CD4-positive, alpha-beta T cell treated with Interleukin-15 for 1 hour (primary cell): ENCODE data around the gene PRKCH.
A peak's percentile ranks its signal among the peaks of the same experiment; 100 is the strongest.

Experiments used
- DNase-seq: peaks from one replicate; pipeline ENCODE4 v3.0.0-alpha.2; 2020

The PRKCH gene

GRCh38 chr14:61498303-61498702 lies 176.9 kb downstream of the PRKCH start:
- no peak for DNase-seq

DNA sequence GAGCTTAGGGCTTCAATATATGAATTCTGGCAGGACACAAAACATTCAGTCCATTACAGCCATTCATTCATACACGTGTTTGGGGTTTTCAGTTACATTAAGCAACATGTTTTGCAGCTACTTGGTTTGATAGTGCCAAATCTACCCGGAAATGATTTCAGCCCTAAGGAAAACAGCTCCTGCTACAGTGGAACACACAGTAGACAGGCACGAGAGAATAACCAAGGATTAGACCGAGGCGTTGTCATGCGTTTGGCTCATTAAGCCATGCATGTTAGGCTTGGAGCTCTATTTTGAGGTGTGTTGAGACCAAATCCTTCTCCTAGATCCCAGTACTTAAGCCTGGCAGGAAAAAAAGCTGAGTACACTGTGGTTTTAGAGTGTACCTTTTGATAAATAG lies 177.4 kb downstream of the PRKCH start:
- no peak for DNase-seq

GRCh38 chr14:61499991-61500390 lies 178.6 kb downstream of the PRKCH start:
- no peak for DNase-seq

DNA sequence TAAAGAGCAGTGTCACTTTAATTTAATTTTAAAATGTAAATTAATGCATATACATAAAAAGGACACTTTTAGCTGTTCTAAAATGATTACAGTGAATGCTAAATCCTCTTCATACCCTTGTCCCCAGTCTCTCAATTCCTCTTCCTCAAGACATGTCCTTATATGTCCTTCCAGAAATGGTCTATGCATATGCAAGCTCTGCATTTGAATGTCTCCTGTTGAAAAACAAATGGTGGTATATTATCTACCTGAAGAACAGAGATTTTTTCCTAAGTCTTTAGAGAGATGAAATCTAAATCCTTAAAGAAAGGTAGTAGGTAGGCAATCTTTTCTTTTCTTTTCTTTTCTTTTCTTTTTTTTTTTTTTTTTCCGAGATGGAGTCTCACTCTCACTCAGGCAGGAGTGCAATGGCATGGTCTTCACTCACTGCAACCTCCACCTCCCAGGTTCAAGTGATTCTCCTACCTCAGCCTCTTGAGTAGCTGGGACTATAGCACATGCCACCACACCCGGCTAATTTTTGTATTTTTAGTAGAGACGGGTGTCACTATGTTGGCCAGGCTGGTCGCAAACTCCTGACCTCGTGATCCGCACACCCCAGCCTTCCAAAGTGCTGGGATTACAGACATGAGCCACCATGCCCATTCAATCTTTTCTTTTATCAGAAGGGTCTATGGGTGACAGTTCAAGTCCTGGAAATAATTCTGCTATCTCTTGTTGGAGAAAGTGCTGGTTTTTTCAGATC lies 180.5 kb downstream of the PRKCH start:
- no peak for DNase-seq

GRCh38 chr14:61502459-61503093 lies 181.2 kb downstream of the PRKCH start:
- no peak for DNase-seq

DNA sequence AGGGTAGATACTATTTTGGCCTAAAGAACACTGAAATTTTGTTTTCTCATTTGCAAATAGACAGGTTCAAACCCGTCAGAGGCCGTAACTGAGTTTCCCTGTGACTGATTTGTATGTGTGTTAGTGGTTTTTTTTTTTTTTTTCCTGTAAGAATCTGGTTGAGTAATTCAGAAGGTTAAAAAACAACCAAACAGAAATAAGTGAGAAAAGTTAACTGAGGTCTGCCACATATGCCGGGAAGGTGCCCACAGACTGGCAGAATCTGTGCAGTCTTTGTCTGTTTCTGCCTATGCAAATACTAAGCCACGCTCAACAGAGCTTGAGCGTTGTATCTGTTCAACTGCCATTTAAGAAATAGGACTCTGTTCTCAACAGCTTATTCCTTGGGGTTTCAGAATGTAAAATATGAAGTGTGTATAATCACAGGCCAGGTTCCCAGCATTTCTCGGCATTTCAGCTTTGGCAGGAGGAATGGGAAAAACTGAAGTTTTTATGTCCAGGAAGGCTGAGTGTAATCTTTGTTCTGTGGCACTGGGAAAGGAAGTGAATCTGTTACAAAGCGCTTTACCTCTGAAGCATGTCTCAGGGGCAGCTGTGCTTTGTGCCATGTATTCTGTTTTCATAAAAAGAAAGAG lies 181.9 kb downstream of the PRKCH start:
- DNase-seq, result peak; percentile 73

DNA sequence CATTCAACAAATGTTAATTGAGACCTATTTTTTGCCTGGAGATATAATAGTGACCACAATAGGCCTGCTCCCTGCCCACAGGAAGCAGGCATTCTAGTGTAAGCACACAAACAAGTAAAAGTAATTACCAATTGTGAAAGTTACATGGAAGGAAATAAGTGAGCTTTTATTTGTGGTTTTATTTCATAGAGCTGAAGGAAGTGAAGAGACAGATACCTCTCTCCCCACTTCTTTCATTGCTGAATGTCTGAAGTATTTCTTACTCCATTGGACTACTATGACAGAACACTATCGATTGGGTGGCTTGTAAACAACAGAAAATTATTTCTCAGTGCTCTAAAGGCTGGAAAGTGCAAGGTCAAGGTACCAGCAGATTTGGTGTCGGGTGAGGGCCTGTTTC lies 183.5 kb downstream of the PRKCH start:
- no peak for DNase-seq

GRCh38 chr14:61505815-61506809 lies 184.7 kb downstream of the PRKCH start:
- no peak for DNase-seq

- no peak for DNase-seq
Measured at GRCh38 chr14:61508526-61508925, 187.1 kb downstream of the PRKCH start.

DNA sequence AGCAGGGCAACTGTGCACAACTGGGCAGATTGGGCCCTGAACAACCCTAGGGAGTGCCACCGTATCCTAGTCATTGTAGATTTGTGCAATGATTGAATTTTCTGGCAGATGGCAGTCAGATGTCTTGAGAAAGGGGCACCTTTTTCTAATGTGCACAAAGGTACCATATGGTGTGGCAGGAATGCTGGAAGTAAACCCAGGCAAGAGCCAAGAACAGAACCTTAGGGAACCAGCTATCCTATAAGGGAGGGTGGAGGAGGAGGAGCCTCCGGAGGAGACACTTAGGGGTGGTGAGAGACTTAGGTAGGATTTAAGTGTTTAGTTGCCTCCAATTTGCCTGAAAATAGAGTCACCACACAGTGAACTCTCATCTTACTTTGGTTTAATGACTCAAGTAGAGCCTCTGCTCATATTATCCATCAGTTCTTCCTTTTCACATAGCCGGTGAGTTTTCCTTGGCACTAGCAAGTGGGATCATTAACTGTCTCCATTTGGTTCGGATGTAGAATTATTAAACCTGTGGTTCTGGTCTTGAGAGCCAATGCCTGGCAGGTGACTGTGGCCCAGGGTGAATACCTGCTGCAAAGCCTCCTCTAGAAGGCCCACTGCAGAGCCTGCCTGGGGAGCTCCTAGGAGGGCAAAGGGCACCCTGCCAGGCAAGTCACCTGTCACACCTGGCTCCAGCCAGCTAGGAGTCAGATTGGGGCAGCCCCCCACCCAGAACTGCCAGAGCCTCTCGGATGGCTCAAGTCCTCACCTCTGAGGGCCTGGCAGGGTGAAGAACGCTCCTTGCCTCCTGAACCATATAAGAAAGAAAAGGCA lies 189.6 kb downstream of the PRKCH start:
- DNase-seq, result no peak

- DNase-seq, result no peak
Measured at GRCh38 chr14:61511558-61511948, 190.2 kb downstream of the PRKCH start.

DNA sequence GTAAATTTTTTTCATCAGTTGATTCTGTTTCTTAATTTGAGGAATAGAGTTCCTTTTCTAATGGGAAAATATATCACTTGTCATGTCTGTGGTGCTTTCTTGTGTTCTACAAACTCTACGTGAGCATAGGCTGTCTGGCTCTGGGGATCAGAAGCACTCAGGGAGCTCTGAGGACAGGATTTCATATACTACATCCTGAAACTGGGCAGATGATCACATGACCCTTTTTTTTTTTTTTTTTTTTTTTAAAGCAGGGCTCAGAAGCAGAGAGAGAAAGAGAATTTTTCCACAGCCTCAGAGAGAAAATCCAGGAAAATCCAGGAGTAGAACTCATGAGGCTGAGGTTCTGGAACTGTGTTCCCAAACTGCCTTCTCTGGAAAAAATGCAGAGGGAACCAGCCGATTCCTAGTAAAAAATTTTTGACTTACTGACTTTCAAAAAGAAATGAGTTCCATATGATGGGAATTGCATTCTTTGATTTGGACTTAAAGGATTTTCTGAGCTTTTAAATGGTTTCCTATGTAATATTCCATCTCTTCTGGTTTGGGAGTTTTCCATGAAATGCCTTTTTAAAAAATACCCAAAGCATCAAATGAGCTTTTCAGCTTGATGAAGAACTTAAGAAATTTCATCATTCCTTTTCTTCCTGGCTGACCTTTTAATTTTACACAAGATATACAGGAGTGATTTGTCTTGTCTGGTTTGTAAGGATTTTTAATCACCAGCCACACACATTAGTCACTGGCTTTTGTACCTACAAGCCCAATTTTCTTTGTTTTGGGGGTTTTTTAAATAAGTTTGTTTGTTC lies 190.9 kb downstream of the PRKCH start:
- DNase-seq, result no peak

- no peak for DNase-seq
Measured at GRCh38 chr14:61513986-61514830, 192.8 kb downstream of the PRKCH start.

DNA sequence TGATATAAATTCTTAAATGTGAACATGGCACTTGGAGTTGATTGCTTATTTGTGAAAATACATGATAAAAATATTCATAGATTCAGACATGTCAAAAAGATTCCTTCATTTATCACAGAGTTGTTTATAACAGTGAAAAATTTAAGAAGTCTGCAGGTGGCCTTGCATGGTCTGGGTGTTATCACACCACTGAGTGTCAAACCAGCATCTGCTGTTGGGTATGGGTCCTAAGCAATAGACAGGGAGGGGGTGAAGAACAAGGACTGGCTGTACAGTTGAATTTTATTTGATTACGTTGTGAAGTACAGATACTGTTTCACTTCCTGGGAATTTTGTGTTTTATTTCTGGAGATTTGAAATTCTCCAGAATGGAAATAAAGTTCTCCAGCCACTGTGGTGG lies 193.5 kb downstream of the PRKCH start:
- no peak for DNase-seq

DNA sequence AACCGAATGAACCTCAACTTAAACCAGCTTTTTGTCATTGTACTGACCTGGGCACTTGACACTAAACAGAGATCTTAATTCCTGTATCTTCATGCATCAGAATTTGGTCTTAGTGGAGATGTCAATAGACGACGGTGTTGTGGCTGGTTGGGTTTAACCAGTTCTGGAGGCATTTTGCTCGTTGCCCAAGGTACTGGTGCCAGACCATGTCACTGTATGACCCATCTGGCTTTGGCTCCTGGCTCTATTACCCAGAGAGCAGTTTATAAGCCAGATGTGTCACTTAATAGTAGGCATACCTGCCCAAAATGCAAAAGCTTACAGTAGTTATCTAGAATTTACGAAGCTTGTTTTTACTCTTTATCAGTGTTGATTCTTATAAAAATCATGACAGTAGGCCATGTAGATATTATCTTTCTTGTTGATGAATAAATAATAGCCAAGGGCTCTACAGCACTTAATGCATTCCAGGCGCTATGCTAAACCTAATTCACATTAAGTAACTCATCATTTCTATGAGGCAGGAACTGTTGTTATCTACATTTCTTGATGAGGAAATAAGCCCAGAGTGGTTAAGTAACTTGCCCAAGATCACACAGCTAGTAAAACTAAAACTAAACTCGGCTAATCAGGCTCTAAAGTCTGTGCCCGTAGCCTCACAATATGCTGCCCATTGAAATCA lies 194.2 kb downstream of the PRKCH start:
- no peak for DNase-seq

DNA sequence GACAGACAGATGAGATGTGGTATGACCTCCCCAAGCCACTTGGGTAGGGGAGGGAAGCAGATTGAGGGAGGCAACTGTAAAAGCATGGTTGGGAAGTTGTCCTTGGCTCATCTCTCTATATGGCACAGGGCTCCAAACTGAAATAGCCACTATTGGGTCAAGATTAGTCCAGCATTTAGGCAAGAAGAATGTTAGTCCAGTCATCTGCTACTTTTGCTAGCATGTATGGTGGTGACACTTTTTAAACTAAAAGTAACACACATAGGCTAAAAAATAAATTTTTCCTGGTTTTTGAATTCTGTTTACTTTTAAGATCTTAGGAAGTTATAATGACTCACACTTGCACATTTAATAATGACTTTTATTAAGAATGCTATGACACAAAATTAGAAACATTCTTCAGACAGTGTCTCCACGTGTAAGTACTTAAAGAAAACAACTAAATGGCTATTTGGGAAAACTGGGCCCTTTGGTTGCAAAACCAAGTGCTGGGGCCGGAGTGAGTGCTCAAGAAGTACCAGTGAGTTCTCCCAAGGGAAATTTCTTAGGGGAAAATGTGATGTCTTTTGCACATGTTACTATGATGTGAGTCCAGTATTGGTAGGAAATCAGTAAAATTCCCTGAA lies 194.9 kb downstream of the PRKCH start:
- no peak for DNase-seq

- DNase-seq, result no peak
Measured at GRCh38 chr14:61516964-61517653, 195.7 kb downstream of the PRKCH start.

DNA sequence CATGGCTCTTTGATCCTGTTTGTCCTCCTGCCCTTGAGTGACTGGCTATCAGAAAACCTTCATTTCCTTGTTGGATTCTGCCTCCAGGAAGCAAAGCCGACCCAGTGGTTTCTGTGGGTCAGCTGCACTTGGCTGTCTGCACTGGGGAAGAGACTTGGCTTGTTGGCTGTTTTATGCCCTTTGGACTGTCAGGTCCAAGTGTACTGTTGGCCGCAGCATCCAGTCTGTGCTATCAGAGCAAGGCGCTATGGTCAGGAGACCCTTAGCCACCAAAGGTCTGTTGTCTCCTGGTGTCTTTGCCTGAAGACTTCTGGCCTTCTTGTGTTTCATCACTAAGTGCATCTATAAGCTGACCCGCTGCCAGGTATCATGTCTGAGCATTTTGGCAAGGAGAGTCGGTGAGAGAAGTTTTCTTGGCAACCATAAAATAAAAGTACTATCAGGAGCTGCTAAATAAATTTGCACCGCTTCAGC lies 196.6 kb downstream of the PRKCH start:
- DNase-seq, result no peak
